Activated CD4-positive, alpha-beta memory T cell treated with anti-CD3 and anti-CD28 coated beads for 36 hours (primary cell): ENCODE results near the gene CRYBA2. TPM values are rescaled to one million over a fixed set of nuclear protein-coding genes. Genes with fewer than 3 reads are reported as not detected.

ENCODE experiments used
- CTCF ChIA-PET: fragments of 350-600 bp; sonication (Branson Sonifier 250); formaldehyde crosslinking; loops from one replicate; lab custom pipeline; 2021; ENCODE audit warnings: antibody characterized with exemption, inconsistent platforms; lab: Charles Lee
- POLR2A ChIA-PET: fragments of 350-600 bp; sonication (Branson Sonifier 250); formaldehyde crosslinking; loops from one replicate; lab custom pipeline; 2021; ENCODE audit warnings: antibody characterized with exemption; lab: Charles Lee
- DNase-seq: peaks from one replicate; pipeline ENCODE4 v3.0.0-alpha.2; 2020
- H3K27ac Mint-ChIP-seq: one replicate; pipeline ENCODE4 v1.8.0; 2021; ENCODE audit warnings: mixed read lengths
- H3K27me3 Mint-ChIP-seq: one replicate; pipeline ENCODE4 v1.8.0; 2021; ENCODE audit warnings: mixed read lengths
- H3K36me3 Mint-ChIP-seq: one replicate; pipeline ENCODE4 v1.8.0; 2021; ENCODE audit warnings: mixed read lengths
- H3K4me1 Mint-ChIP-seq: one replicate; pipeline ENCODE4 v1.8.0; 2021; ENCODE audit warnings: low read depth, mixed read lengths
- H3K4me3 Mint-ChIP-seq: one replicate; pipeline ENCODE4 v1.8.0; 2021; ENCODE audit warnings: mild to moderate bottlenecking, mixed read lengths
- H3K9me3 Mint-ChIP-seq: one replicate; pipeline ENCODE4 v1.8.0; 2021; ENCODE audit warnings: mixed read lengths
- intact Hi-C: fragments of 100-400 bp; cut with micrococcal nuclease; formaldehyde crosslinking; loops from one replicate; pipeline ENCODE4 v1.15.1; 2023
- total RNA-seq, 2 experiments: library from RNA; stranded (reverse); gene quantifications; one replicate each; pipeline ENCODE4 v1.2.3, GENCODE V29; 2021

Gene CRYBA2
- total RNA-seq, 2 experiments from 2014 or later = not detected

DNA sequence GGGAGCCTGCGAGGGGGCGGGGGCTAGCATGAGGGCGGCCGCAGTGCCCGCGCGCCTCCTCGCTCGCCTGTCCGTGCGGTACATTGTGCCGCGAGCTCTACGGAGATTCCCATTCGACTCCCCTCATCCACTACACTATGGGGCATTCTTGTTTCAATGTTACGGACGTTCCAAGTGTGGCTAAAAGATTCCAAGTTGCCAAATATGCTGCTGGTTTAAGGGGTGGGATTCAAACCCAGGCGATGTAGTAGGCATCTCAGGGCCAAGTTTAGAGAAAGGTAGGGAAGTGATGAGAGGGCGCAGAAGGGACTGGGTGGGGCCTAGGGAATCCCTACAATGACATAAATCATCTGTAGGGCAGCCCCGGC lies 10.0 kb upstream of the CRYBA2 start:
- Mint-ChIP-seq H3K4me3 (no peak overlapping the region), H3K4me1 (peaks cover 9% of the 10 kb centered on the region), H3K27me3 (peaks cover 63% of the 10 kb centered on the region), H3K27ac (no peak overlapping the region), H3K36me3 (no peaks in the 10 kb centered on the region), H3K9me3 (no peaks in the 10 kb centered on the region)
- intact Hi-C loops = loop anchor here (1.0 kb wide), 1 partner anchor 23 kb away; no protein-coding TSS in a partner anchor
- POLR2A ChIA-PET = interaction anchor here (1.1 kb wide), 1 partner anchor 23 kb away, joined by 4 read pairs; no protein-coding TSS in a partner anchor
- CTCF ChIA-PET = interaction anchor here (1.4 to 3.3 kb wide), 4 partner anchors 22 to 151 kb away, joined by 3 to 20 read pairs (median 11); no protein-coding TSS in a partner anchor
- DNase-seq = no peak

GRCh38 chr2:219002395-219003266 lies 9.4 kb upstream of the CRYBA2 start:
- intact Hi-C loops = loop anchor here (1.0 kb wide), 1 partner anchor 22 kb away; no protein-coding TSS in a partner anchor
- H3K27ac Mint-ChIP-seq = no peak overlapping the region
- peak overlapping the region; percentile 33 for H3K4me3 Mint-ChIP-seq
- peaks cover 9% of the 10 kb centered on the region for H3K4me1 Mint-ChIP-seq
- DNase-seq = peak; percentile 77
- no peaks in the 10 kb centered on the region for H3K9me3 Mint-ChIP-seq
- ChIA-PET CTCF (interaction anchor here (0.6 to 3.3 kb wide), 9 partner anchors 9 to 152 kb away, joined by 3 to 20 read pairs (median 3); partner anchors contain the start of gene CRYBA2), POLR2A (interaction anchor here (1.1 kb wide), 1 partner anchor 22 kb away, joined by 4 read pairs; no protein-coding TSS in a partner anchor)
- peaks cover 66% of the 10 kb centered on the region for H3K27me3 Mint-ChIP-seq
- no peaks in the 10 kb centered on the region for H3K36me3 Mint-ChIP-seq

DNA sequence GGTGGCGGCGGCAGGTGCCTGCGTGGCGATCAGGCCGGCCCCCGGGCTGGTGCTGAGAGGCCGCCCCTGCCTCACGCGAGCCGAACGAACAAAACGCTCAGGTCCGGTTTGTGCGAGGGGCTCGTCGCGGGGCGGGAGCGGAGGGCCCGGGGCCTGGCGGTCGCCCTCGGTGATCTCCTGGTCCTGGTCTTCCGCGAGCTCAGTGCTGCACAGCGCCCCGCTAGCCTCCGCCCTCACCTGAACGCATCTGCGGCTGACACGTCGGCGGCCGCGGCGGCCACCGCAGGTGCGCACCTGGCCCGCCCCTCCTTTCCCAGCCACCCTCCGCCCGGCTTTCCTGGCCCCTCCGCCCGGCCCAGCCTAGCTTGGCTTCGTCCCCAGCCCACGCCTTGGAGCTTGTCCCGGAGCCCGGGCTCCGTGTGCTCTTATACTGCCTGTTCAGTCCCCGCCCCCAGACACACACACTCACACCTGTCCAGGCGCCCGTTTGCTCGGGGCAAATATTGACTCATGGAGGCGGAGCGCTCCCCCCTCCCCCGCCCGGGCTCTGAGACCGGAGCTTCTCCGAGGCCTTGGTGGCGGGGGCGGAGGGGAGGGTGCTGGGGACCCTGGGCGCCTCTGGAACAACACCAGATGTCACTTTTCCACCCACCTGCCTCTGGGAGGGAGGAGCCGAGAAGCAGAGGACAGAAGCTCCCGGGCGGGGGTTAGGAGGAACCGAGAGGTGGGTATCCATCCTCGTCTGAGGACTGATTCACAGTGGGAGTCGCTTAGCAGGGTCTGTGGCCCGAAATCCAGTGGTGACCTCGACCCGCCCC lies 8.6 kb upstream of the CRYBA2 start:
- no peak overlapping the region for H3K4me3 Mint-ChIP-seq
- H3K27me3 Mint-ChIP-seq = peaks cover 66% of the 10 kb centered on the region
- H3K36me3 Mint-ChIP-seq = no peaks in the 10 kb centered on the region
- H3K9me3 Mint-ChIP-seq = no peaks in the 10 kb centered on the region
- H3K27ac Mint-ChIP-seq = no peak overlapping the region
- intact Hi-C loops = no loop called here
- ChIA-PET CTCF (interaction anchor here (0.5 to 3.3 kb wide), 9 partner anchors 8 to 479 kb away, joined by 3 to 20 read pairs (median 3); partner anchors contain the start of gene CRYBA2), POLR2A (interaction anchor here (1.1 kb wide), 1 partner anchor 21 kb away, joined by 4 read pairs; no protein-coding TSS in a partner anchor)
- peak; percentile 69 for DNase-seq
- peaks cover 9% of the 10 kb centered on the region for H3K4me1 Mint-ChIP-seq

- DNase-seq = no peak
- H3K36me3 Mint-ChIP-seq = no peaks in the 10 kb centered on the region
- intact Hi-C loops = no loop called here
- peaks cover 9% of the 10 kb centered on the region for H3K4me1 Mint-ChIP-seq
- no peaks in the 10 kb centered on the region for H3K9me3 Mint-ChIP-seq
- ChIA-PET CTCF (interaction anchor here (0.5 to 3.3 kb wide), 5 partner anchors 19 to 479 kb away, joined by 3 to 20 read pairs (median 9); no protein-coding TSS in a partner anchor), POLR2A (no interaction called here)
- no peak overlapping the region for H3K27ac Mint-ChIP-seq
- no peak overlapping the region for H3K4me3 Mint-ChIP-seq
- H3K27me3 Mint-ChIP-seq = peaks cover 69% of the 10 kb centered on the region
Observed at GRCh38 chr2:219001100-219001576, 7.9 kb upstream of the CRYBA2 start.

- ChIA-PET POLR2A (no interaction called here), CTCF (no interaction called here)
- DNase-seq = no peak
- Mint-ChIP-seq H3K27me3 (peaks cover 75% of the 10 kb centered on the region), H3K9me3 (no peaks in the 10 kb centered on the region), H3K36me3 (no peaks in the 10 kb centered on the region), H3K4me1 (peaks cover 9% of the 10 kb centered on the region), H3K4me3 (no peak overlapping the region), H3K27ac (no peak overlapping the region)
- intact Hi-C loops = no loop called here
Observed at GRCh38 chr2:219000569-219000960, 7.3 kb upstream of the CRYBA2 start.

DNA sequence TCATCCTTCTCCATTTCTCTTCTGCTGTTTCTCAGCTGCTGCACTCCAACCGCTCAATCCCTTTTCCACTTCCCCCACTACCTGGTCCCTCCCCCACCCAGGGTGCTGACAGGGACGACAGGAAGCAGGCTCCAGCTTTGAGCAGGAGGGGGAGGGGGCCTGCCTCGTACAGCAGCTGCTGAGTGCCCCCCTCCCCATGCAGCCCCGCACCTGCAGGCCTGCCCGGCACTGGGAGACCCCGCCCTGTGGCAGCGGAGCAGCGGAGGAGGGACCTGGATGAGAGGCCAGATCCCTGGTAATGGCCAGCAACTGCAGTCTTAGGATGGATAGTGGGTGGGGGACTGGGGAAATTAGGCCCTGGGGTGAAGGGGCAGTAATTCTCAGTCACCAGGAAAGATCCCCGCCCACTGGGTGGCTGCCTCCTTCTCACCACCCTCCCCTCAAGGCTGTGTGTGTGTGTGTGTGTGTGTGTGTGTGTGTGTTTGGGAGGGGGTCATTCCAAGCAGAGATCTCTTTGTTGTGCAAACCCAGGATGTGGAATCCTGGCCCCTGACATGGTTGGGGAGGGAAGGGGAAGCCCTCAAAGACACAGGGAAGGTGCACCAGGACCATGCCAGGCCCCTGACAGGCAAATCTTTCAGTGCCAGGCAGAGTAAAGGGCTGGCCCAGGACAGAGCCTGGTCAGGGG lies 6.8 kb upstream of the CRYBA2 start:
- no peak overlapping the region for H3K27ac Mint-ChIP-seq
- intact Hi-C loops = no loop called here
- no peaks in the 10 kb centered on the region for H3K36me3 Mint-ChIP-seq
- DNase-seq = no peak
- peaks cover 75% of the 10 kb centered on the region for H3K27me3 Mint-ChIP-seq
- peaks cover 9% of the 10 kb centered on the region for H3K4me1 Mint-ChIP-seq
- CTCF ChIA-PET = no interaction called here
- no peaks in the 10 kb centered on the region for H3K9me3 Mint-ChIP-seq
- POLR2A ChIA-PET = no interaction called here
- no peak overlapping the region for H3K4me3 Mint-ChIP-seq

DNA sequence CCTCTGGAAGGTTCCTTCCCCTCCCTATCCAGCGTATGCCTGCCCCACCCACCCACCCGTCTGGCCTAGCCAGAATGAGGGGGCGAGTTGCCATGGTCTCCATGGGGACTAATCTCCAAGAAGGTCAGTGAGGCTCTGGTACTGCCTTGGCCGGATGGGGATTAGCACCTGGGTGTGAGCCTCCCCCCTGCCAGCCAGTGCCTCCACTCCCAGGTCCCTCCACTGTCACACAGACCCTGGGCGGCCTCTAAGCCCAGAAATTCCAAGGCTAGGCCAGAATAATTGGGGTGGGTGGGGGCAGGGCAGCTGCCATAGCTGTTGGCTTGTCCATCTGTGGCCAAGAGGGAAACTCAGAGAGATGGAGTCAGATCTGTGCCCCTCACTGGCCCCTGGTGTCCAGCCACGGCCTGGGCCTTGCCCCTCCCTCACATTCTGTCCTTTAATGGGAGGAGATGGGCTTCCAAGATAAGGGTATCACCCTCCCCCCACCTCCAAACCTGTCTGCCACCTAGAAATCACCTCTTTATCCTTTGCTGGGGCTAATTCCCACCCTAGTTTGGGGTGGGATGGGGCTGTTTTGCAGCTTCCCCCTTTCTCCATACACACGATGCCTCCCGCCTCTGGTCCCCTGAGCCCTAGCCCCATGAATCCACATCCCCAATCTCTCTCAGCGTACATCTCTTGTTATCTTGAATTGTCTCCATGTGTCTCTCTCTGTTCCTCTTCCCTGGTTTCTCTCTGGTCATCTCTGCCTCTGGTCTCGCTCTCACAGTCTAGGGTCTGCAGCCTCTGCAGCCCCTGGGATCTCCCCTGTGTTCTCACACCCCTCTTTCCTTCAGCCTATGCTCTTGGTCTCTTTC lies 6.0 kb upstream of the CRYBA2 start:
- DNase-seq = no peak
- no peak overlapping the region for H3K4me3 Mint-ChIP-seq
- H3K27me3 Mint-ChIP-seq = peaks cover 72% of the 10 kb centered on the region
- H3K4me1 Mint-ChIP-seq = peaks cover 9% of the 10 kb centered on the region
- no peak overlapping the region for H3K27ac Mint-ChIP-seq
- ChIA-PET CTCF (interaction anchor here (1.6 kb wide), 1 partner anchor 19 kb away, joined by 3 read pairs; no protein-coding TSS in a partner anchor), POLR2A (no interaction called here)
- no peaks in the 10 kb centered on the region for H3K36me3 Mint-ChIP-seq
- intact Hi-C loops = no loop called here
- no peaks in the 10 kb centered on the region for H3K9me3 Mint-ChIP-seq

GRCh38 chr2:218998414-218999002 lies 5.3 kb upstream of the CRYBA2 start:
- Mint-ChIP-seq H3K9me3 (no peaks in the 10 kb centered on the region), H3K4me1 (peaks cover 11% of the 10 kb centered on the region), H3K27me3 (peaks cover 71% of the 10 kb centered on the region), H3K4me3 (no peak overlapping the region), H3K27ac (no peak overlapping the region), H3K36me3 (no peaks in the 10 kb centered on the region)
- ChIA-PET CTCF (interaction anchor here (0.8 to 1.6 kb wide), 4 partner anchors 18 to 68 kb away, joined by 3 to 8 read pairs (median 3); no protein-coding TSS in a partner anchor), POLR2A (no interaction called here)
- intact Hi-C loops = no loop called here
- no peak for DNase-seq

DNA sequence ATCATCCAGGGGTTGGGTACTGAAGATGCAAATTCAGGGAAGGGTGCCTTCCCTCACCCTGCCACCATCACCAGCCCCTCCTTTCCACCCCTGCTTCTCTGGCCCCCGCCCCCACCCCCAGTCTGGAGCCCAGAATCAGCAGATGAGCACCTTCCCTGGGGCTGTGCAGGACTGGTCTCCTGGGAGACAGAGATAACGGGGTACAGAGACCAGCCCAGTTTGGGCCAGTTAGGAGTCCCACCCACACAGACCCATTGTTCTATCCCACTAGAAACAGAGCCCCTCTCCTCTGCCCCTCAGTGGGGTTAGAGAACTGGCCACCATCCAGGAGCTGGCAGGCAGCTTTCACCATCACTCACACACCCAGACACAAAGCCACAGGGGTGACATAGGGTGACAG lies 4.5 kb upstream of the CRYBA2 start:
- Mint-ChIP-seq H3K4me1 (peaks cover 7% of the 10 kb centered on the region), H3K36me3 (no peaks in the 10 kb centered on the region), H3K27ac (no peak overlapping the region), H3K4me3 (no peak overlapping the region), H3K9me3 (no peaks in the 10 kb centered on the region), H3K27me3 (peaks cover 68% of the 10 kb centered on the region)
- DNase-seq = no peak
- intact Hi-C loops = no loop called here
- POLR2A ChIA-PET = no interaction called here
- CTCF ChIA-PET = interaction anchor here (0.8 to 1.3 kb wide), 3 partner anchors 18 to 69 kb away, joined by 3 to 8 read pairs (median 3); no protein-coding TSS in a partner anchor

DNA sequence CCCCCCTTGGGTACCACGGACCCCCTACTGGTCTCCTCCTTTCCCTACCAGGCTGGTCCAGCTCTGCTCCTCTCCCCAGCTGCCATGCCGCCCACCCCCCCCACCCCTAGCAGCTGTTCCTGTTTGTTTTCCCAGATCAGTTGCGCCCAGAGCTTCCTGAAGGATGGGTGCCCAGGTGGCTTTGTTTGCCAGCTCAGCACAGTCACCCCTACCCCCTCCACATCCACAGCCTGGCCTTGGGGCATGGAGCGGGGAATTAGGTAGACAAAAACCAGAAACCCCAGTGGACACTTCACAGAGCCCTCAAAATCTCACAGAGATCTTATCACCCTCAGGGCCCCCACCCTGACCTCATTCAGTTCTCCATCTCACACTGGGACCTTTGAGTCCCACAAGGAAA lies 3.7 kb upstream of the CRYBA2 start:
- H3K36me3 Mint-ChIP-seq = no peaks in the 10 kb centered on the region
- H3K27me3 Mint-ChIP-seq = peaks cover 68% of the 10 kb centered on the region
- no peak overlapping the region for H3K27ac Mint-ChIP-seq
- H3K4me1 Mint-ChIP-seq = peaks cover 2% of the 10 kb centered on the region
- intact Hi-C loops = no loop called here
- no peak overlapping the region for H3K4me3 Mint-ChIP-seq
- no peak for DNase-seq
- POLR2A ChIA-PET = interaction anchor here (0.8 kb wide), 1 partner anchor 28 kb away, joined by 3 read pairs; no protein-coding TSS in a partner anchor
- CTCF ChIA-PET = interaction anchor here (0.6 to 6.0 kb wide), 8 partner anchors 12 to 120 kb away, joined by 3 to 111 read pairs (median 10); partner anchors contain the start of gene FEV
- no peaks in the 10 kb centered on the region for H3K9me3 Mint-ChIP-seq
